GM12878 (cell line): Measurements from ENCODE around the gene SMARCA4. TPM values are rescaled to one million over a fixed set of nuclear protein-coding genes. Genes with fewer than 3 reads are reported as not detected.

Experiments
- CTCF ChIP-seq, 3 experiments: IDR thresholded peaks in 2 of 3; conservative IDR thresholded peaks in 1 of 3; 2 replicates each; pipeline ENCODE4 v1.5.1; 2011; ENCODE audit warnings: low read depth in 3 of 3, low read length in 3 of 3, mild to moderate bottlenecking in 3 of 3, control low read depth in 2 of 3, moderate library complexity in 2 of 3, inconsistent platforms in 1 of 3, mixed read lengths in 1 of 3; ENCODE audit not compliant: control insufficient read depth in 2 of 3, insufficient read depth in 1 of 3; ENCODE audit errors: extremely low read depth in 1 of 3
- EED ChIP-seq: sonication (generic); IDR thresholded peaks from 2 replicates; pipeline ENCODE4 v1.6.1; 2016; ENCODE audit warnings: antibody characterized with exemption, low read depth
- EGR1 ChIP-seq, 2 experiments: IDR thresholded peaks; 1 replicate in 1 of 2; 2 replicates in 1 of 2; pipeline ENCODE4 v1.6.1; 2011 to 2012; ENCODE audit warnings: low read depth in 2 of 2, low read length in 2 of 2, borderline replicate concordance in 1 of 2, mild to moderate bottlenecking in 1 of 2, moderate library complexity in 1 of 2
- ELK1 ChIP-seq: IDR thresholded peaks from 2 replicates; pipeline ENCODE4 v1.6.1; 2012; ENCODE audit warnings: low read depth, low read length, improper control_type of control experiment
- ETV6 ChIP-seq, 2 experiments: fragments of 450-650 bp in 1 of 2; IDR thresholded peaks in 1 of 2; conservative IDR thresholded peaks in 1 of 2; 2 replicates each; pipeline ENCODE4 v1.6.1; 2014; ENCODE audit warnings: antibody characterized with exemption in 1 of 2, borderline replicate concordance in 1 of 2, low read depth in 1 of 2, mild to moderate bottlenecking in 1 of 2, moderate library complexity in 1 of 2
- IRF4 ChIP-seq: IDR thresholded peaks from 2 replicates; pipeline ENCODE4 v1.6.1; 2011; ENCODE audit warnings: low read depth, low read length
- MEF2A ChIP-seq: IDR thresholded peaks from 2 replicates; pipeline ENCODE4 v1.6.1; 2011; ENCODE audit warnings: low read depth, mild to moderate bottlenecking, low read length, moderate library complexity; ENCODE audit not compliant: insufficient read depth
- MLLT1 ChIP-seq: fragments of 450-650 bp; IDR thresholded peaks from 2 replicates; pipeline ENCODE4 v1.6.1; 2016; ENCODE audit warnings: mild to moderate bottlenecking
- MYC ChIP-seq: IDR thresholded peaks from 2 replicates; pipeline ENCODE4 v1.6.1; 2011; ENCODE audit warnings: mild to moderate bottlenecking, low read length, moderate library complexity, inconsistent platforms; ENCODE audit not compliant: insufficient read depth, insufficient replicate concordance, insufficient read length, severe bottlenecking
- NFIC ChIP-seq: IDR thresholded peaks from 2 replicates; pipeline ENCODE4 v1.6.1; 2012; ENCODE audit warnings: low read depth, mild to moderate bottlenecking, inconsistent platforms, low read length, moderate library complexity
- PAX8 ChIP-seq: fragments of 450-650 bp; IDR thresholded peaks from 2 replicates; pipeline ENCODE4 v1.6.1; 2017; ENCODE audit warnings: mild to moderate bottlenecking, moderate library complexity
- POLR2A ChIP-seq: IDR thresholded peaks from 2 replicates; pipeline ENCODE4 v1.6.1; 2011; ENCODE audit warnings: low read depth, mild to moderate bottlenecking, low read length
- SMAD1 ChIP-seq: fragments of 450-650 bp; IDR thresholded peaks from 2 replicates; pipeline ENCODE4 v1.6.1; 2018; ENCODE audit warnings: mild to moderate bottlenecking, low read depth; ENCODE audit not compliant: partially characterized antibody
- TAF1 ChIP-seq: IDR thresholded peaks from 2 replicates; pipeline ENCODE4 v1.6.1; 2011; ENCODE audit warnings: mild to moderate bottlenecking, low read depth, low read length, borderline replicate concordance
- TBL1XR1 ChIP-seq: IDR thresholded peaks from 2 replicates; pipeline ENCODE4 v1.6.1; 2012; ENCODE audit warnings: low read depth, low read length, improper control_type of control experiment
- TCF12 ChIP-seq: IDR thresholded peaks from 2 replicates; pipeline ENCODE4 v1.6.1; 2011; ENCODE audit warnings: low read depth, mild to moderate bottlenecking, low read length
- TCF7 ChIP-seq: IDR thresholded peaks from 2 replicates; pipeline ENCODE4 v1.6.1; 2014; ENCODE audit warnings: antibody characterized with exemption, borderline replicate concordance
- USF1 ChIP-seq: IDR thresholded peaks from 2 replicates; pipeline ENCODE4 v1.6.1; 2011; ENCODE audit warnings: borderline replicate concordance, low read depth, mild to moderate bottlenecking, moderate library complexity, mixed read lengths, low read length; ENCODE audit not compliant: insufficient read depth; ENCODE audit errors: extremely low read length
- ZNF592 ChIP-seq: fragments of 450-650 bp; IDR thresholded peaks from 2 replicates; pipeline ENCODE4 v1.6.1; 2017; ENCODE audit warnings: mild to moderate bottlenecking, moderate library complexity
- ZNF622 ChIP-seq: fragments of 450-650 bp; IDR thresholded peaks from 2 replicates; pipeline ENCODE4 v1.6.1; 2017; ENCODE audit warnings: mild to moderate bottlenecking, inconsistent platforms
- ZZZ3 ChIP-seq: IDR thresholded peaks from 2 replicates; pipeline ENCODE4 v1.6.1; 2011; ENCODE audit warnings: low read depth; ENCODE audit not compliant: control insufficient read depth, insufficient read length
- polyA plus RNA-seq, 11 experiments: library from polyadenylated mRNA; depleted of rRNA in 4 of 11; unstranded in 6 of 11; stranded (reverse) in 5 of 11; fragments of >200 nt; fragmentation: Nextera tagmentation in 4 of 11; fragmentation: Illumina TruSeq in 1 of 11; extraction: Ambion mirVana in 4 of 11; extraction: Trizol in 1 of 11; gene quantifications; 1 replicate in 1 of 11; 2 replicates in 10 of 11; pipeline versions ENCODE4 v1.2.1 to v1.2.3, GENCODE V29; 2011 to 2016; ENCODE audit warnings: inconsistent platforms in 2 of 11, missing spikeins in 2 of 11, low read depth in 1 of 11
- total RNA-seq, 4 experiments: library from RNA; depleted of rRNA in 3 of 4; stranded (reverse); fragments of >200 nt in 3 of 4; fragmentation: Illumina TruSeq in 1 of 4; extraction: Trizol in 1 of 4; gene quantifications; 2 replicates each; pipeline versions ENCODE4 v1.2.1 to v1.2.3, GENCODE V29; 2013 to 2021

SMARCA4 gene
- total and polyA plus RNA-seq, 10 of the 15 experiments (the other 5 are each of a cell fraction or from before 2014, with no cell fraction given) = 22.4 to 175 (median 57.4) TPM

GRCh38 chr19:10979951-10980381, 19.1 kb downstream of the SMARCA4 start (continued):
- no peak for TF ChIP-seq ZZZ3
- TF ChIP-seq MEF2A = no peak
- no peak for TF ChIP-seq TCF12
- TF ChIP-seq MLLT1 = 0 out of 2 replicates have a peak, but pooled peaks have one; percentile 26
- TF ChIP-seq USF1 = no peak
- no peak for TF ChIP-seq EGR1 (IDR thresholded peaks at IDR 0.05; ENCODE audit: borderline replicate concordance in 1 of 2, low read depth in 2 of 2, low read length in 2 of 2)
- TF ChIP-seq IRF4 = peak; percentile 81; the same call in 1 of the 2 replicates
- TF ChIP-seq ZNF592 = no peak
- peak; percentile 37 for TF ChIP-seq MYC
- TF ChIP-seq TCF7 = no peak
- no peak for TF ChIP-seq PAX8
- peak in 1 of 2 experiments; percentile 59; a peak in 1 of 4 replicates for TF ChIP-seq ETV6 (conservative IDR thresholded peaks at IDR 0.05 in 1 of 2, IDR thresholded peaks at IDR 0.05 in 1 of 2; ENCODE audit: borderline replicate concordance in 1 of 2, low read depth in 1 of 2)
- no peak for TF ChIP-seq POLR2A
- TF ChIP-seq ZNF622 = no peak
- peak; percentile 61 for TF ChIP-seq ELK1
- TF ChIP-seq SMAD1 = no peak
- peak; percentile 24 to 32 (median 31); a peak in 2 of 6 replicates for TF ChIP-seq CTCF (IDR thresholded peaks at IDR 0.05 in 2 of 3, conservative IDR thresholded peaks at IDR 0.05 in 1 of 3; ENCODE audit: control insufficient read depth in 2 of 3, extremely low read depth in 1 of 3, insufficient read depth in 1 of 3, low read depth in 3 of 3, low read length in 3 of 3)
- no peak for TF ChIP-seq NFIC
- no peak for TF ChIP-seq TAF1
- TF ChIP-seq TBL1XR1 = peak; percentile 39; the same call in 1 of the 2 replicates
- TF ChIP-seq EED = peak; percentile 71
